MCF 10A (cell line): ENCODE measurements around the gene BCL2L11. TPM values are rescaled to one million over a fixed set of nuclear protein-coding genes. Genes with fewer than 3 reads are reported as not detected.

Experiments
- BruUV-seq: library from RNA; stranded (reverse); fragments of 400-500 nt; replicated peaks from 2 replicates; lab custom pipeline; 2021; lab: Mats Ljungman, UMichigan
- CTCF ChIA-PET: fragments of 300-600 bp; sonication (Branson Sonifier 250); formaldehyde crosslinking; extraction: SDS; loops from one replicate; lab custom pipeline; 2021; ENCODE audit warnings: antibody characterized with exemption, inconsistent platforms; lab: Yijun Ruan, JAX
- POLR2A ChIA-PET: fragments of 300-600, 350-650 bp; sonication (Branson Sonifier 250); formaldehyde crosslinking; extraction: SDS; loops from one replicate; lab custom pipeline; 2020; ENCODE audit warnings: antibody characterized with exemption, inconsistent platforms; lab: Yijun Ruan, JAX
- DNase-seq: peaks from one replicate; pipeline ENCODE4 v3.0.0-alpha.2; 2018; ENCODE audit not compliant: unreplicated experiment
- H3K27ac Mint-ChIP-seq: one replicate; pipeline ENCODE4 v1.8.0; 2022; ENCODE audit warnings: mild to moderate bottlenecking, low read depth, mixed read lengths; ENCODE audit not compliant: unreplicated experiment
- H3K27me3 Mint-ChIP-seq: one replicate; pipeline ENCODE4 v1.8.0; 2022; ENCODE audit warnings: mixed read lengths; ENCODE audit not compliant: insufficient read depth, unreplicated experiment
- H3K36me3 Mint-ChIP-seq: one replicate; pipeline ENCODE4 v1.8.0; 2022; ENCODE audit warnings: mild to moderate bottlenecking, moderate library complexity, mixed read lengths; ENCODE audit not compliant: insufficient read depth, unreplicated experiment
- H3K4me1 Mint-ChIP-seq: one replicate; pipeline ENCODE4 v1.8.0; 2022; ENCODE audit warnings: mixed read lengths; ENCODE audit not compliant: insufficient read depth, unreplicated experiment
- H3K4me3 Mint-ChIP-seq: one replicate; pipeline ENCODE4 v1.8.0; 2022; ENCODE audit warnings: mild to moderate bottlenecking, moderate library complexity, mixed read lengths; ENCODE audit not compliant: unreplicated experiment
- H3K9me3 Mint-ChIP-seq: one replicate; pipeline ENCODE4 v1.8.0; 2022; ENCODE audit warnings: mixed read lengths; ENCODE audit not compliant: unreplicated experiment
- CTCF ChIP-seq: fragments of 200-600 bp; IDR thresholded peaks from one replicate; pipeline ENCODE4 v1.8.0; 2022; ENCODE audit warnings: antibody characterized with exemption, mild to moderate bottlenecking; ENCODE audit not compliant: unreplicated experiment
- intact Hi-C: fragments of 100-400 bp; cut with micrococcal nuclease; formaldehyde crosslinking; loops from 2 replicates; pipeline ENCODE4 v1.14.1; 2022
- total RNA-seq: library from RNA; stranded (reverse); gene quantifications from 2 replicates; pipeline ENCODE4 v1.2.3, GENCODE V29; 2022

The BCL2L11 gene
- total RNA-seq, 1 experiment from 2014 or later = 5.8 TPM

DNA sequence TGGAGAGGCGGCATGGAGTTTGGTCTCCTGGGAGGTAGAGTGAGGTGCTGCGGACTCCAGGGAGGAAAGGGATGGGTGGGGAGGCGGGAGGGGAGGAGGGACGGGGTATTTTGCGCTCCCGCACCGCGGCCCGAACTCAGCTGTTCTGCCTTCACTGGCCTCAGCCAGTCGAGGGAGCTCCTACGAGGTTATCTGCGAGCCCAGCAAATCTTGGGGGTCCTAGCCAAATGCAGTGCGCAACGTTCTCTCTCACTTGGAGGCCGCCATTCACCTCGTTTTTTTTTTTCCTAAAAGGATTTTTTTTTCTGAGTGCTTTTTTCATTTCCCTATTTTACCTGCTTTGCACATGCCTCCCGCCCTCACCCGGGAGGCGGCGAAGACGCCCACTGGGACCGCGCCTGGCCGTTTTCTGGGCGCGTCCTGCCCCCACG, 877 bp upstream of the BCL2L11 start:
- BruUV-seq = no TSS peak
- DNase-seq = no peak
- H3K27ac Mint-ChIP-seq = peak overlapping the region; percentile 93
- ChIA-PET POLR2A (interaction anchor here (0.7 to 2.4 kb wide), 11 partner anchors 20 to 540 kb away, joined by 3 to 25 read pairs (median 10); no protein-coding TSS in a partner anchor), CTCF (interaction anchor here (0.6 to 1.5 kb wide), 4 partner anchors 306 to 583 kb away, joined by 3 to 9 read pairs (median 3); no protein-coding TSS in a partner anchor)
- peaks cover 32% of the 10 kb centered on the region for H3K36me3 Mint-ChIP-seq
- no peaks in the 10 kb centered on the region for H3K27me3 Mint-ChIP-seq
- H3K4me1 Mint-ChIP-seq = peaks cover 8% of the 10 kb centered on the region
- H3K4me3 Mint-ChIP-seq = peak overlapping the region; percentile 91
- TF ChIP-seq CTCF = no peak
- no peaks in the 10 kb centered on the region for H3K9me3 Mint-ChIP-seq
- intact Hi-C loops = loop anchor here (1.0 to 5.0 kb wide), 2 partner anchors 337 to 584 kb away; no protein-coding TSS in a partner anchor

DNA sequence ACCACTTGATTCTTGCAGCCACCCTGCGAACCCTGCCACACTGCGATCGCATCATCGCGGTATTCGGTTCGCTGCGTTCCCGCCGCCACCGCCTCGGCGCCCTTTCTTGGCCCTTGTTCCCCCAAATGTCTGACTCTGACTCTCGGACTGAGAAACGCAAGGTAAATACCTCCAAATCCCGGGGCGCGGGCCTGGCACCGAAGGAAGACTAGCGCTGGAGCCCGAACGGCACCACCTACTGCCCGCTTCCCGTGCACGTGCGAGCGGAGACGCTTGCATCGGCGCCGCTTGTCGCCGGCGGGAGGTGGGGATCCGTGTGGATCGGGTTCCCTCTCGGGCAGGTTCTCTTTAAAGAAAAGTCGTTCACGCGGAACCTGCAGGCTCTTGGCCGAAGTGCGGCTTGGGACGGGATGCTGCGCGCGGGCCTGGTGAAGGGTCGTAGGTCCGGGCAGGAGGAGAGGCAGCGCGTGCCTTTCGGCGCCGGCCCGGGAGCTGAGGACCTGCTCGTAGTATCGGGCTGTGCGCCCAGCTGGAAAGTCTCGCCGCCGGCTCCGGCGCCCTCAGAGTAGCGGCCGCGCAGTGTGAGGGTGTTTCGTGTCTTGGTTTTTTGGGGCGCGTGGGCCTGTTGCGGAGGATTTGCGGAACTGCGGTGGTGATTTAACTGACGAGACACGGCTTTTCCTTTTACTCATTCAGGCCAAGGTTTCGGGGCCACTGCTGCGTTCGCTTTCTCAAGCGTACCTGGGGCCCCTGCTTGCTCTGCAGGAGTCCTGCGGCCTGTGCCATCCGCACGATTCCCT, 514 bp downstream of the BCL2L11 start:
- peak; percentile 53 for DNase-seq
- peaks cover 43% of the 10 kb centered on the region for H3K36me3 Mint-ChIP-seq

GRCh38 chr2:111121828-111122630, 1.3 kb downstream of the BCL2L11 start:
- peak overlapping the region; percentile 93 for H3K27ac Mint-ChIP-seq

More for the DNA sequence above, 514 bp downstream of the BCL2L11 start:
- intact Hi-C loops = no loop called here
- ChIA-PET POLR2A (interaction anchor here (0.6 to 2.4 kb wide), 34 partner anchors 8 to 623 kb away, joined by 3 to 25 read pairs (median 4); no protein-coding TSS in a partner anchor), CTCF (interaction anchor here (0.6 to 1.5 kb wide), 3 partner anchors 307 to 587 kb away, joined by 3 to 9 read pairs (median 3); no protein-coding TSS in a partner anchor)
- peaks cover 13% of the 10 kb centered on the region for H3K4me1 Mint-ChIP-seq
- H3K27me3 Mint-ChIP-seq = no peaks in the 10 kb centered on the region
- H3K27ac Mint-ChIP-seq = peak overlapping the region; percentile 93
- no peak for TF ChIP-seq CTCF
- BruUV-seq = TSS peak; percentile 57
- H3K9me3 Mint-ChIP-seq = no peaks in the 10 kb centered on the region
- peak overlapping the region; percentile 91 for H3K4me3 Mint-ChIP-seq

More at GRCh38 chr2:111121828-111122630, 1.3 kb downstream of the BCL2L11 start:
- BruUV-seq = no TSS peak
- H3K4me1 Mint-ChIP-seq = peaks cover 17% of the 10 kb centered on the region
- peaks cover 50% of the 10 kb centered on the region for H3K36me3 Mint-ChIP-seq
- no peaks in the 10 kb centered on the region for H3K9me3 Mint-ChIP-seq
- TF ChIP-seq CTCF = no peak
- H3K4me3 Mint-ChIP-seq = peak overlapping the region; percentile 91
- CTCF ChIA-PET = interaction anchor here (0.6 kb wide), 1 partner anchor 45 kb away, joined by 3 read pairs; no protein-coding TSS in a partner anchor
- no peaks in the 10 kb centered on the region for H3K27me3 Mint-ChIP-seq
- POLR2A ChIA-PET = interaction anchor here (0.6 to 2.4 kb wide), 14 partner anchors 17 to 622 kb away, joined by 3 to 25 read pairs (median 5); no protein-coding TSS in a partner anchor
- intact Hi-C loops = no loop called here
- DNase-seq = peak; percentile 86
